C4-2B (cell line): ENCODE results near the gene BTBD9.

Source experiments
- ZFX ChIP-seq: fragments of 450-650 bp; IDR thresholded peaks from 2 replicates; pipeline ENCODE4 v1.6.1; 2017
- TF ChIP-seq, protein P1 (sequence below): fragments of 450-650 bp; conservative IDR thresholded peaks from 2 replicates; pipeline ENCODE4 v1.5.1; 2017; ENCODE audit warnings: mild to moderate bottlenecking

DNA sequence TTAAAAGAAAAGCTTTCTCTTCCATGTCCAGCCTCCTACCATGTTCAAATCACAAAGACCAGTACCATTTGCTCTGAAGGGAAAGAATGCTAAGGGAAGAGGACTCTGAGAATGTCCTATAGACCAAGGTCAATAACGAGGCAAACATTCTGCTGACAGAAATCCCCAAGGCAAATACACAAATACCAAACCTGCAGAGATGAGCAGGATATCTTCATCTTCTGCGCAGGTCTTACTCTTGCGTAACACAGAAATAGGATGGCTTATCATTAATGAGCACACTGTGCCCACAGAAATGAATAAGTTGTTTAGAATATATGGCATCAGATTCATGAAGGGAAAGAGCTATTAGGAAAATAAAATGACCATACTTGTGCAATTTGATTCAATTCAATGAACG, 137.3 kb downstream of the BTBD9 start:
- TF ChIP-seq, protein P1, sequence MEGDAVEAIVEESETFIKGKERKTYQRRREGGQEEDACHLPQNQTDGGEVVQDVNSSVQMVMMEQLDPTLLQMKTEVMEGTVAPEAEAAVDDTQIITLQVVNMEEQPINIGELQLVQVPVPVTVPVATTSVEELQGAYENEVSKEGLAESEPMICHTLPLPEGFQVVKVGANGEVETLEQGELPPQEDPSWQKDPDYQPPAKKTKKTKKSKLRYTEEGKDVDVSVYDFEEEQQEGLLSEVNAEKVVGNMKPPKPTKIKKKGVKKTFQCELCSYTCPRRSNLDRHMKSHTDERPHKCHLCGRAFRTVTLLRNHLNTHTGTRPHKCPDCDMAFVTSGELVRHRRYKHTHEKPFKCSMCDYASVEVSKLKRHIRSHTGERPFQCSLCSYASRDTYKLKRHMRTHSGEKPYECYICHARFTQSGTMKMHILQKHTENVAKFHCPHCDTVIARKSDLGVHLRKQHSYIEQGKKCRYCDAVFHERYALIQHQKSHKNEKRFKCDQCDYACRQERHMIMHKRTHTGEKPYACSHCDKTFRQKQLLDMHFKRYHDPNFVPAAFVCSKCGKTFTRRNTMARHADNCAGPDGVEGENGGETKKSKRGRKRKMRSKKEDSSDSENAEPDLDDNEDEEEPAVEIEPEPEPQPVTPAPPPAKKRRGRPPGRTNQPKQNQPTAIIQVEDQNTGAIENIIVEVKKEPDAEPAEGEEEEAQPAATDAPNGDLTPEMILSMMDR, result no peak
- no peak for TF ChIP-seq ZFX
